ENCODE data around the gene TLK1. TPM values are rescaled to one million over a fixed set of nuclear protein-coding genes. Genes with fewer than 3 reads are reported as not detected.
A peak's percentile ranks its signal among the peaks of the same experiment; 100 is the strongest.

The TLK1 gene
- total and polyA plus RNA-seq, 2 donors (not counting 1 experiment from before 2014, with no cell fraction given) = 23.5 to 29.9 TPM

- peak overlapping the region; percentile 68 for H3K4me2 ChIP-seq (ENCODE audit: extremely low read depth, insufficient read depth, low read length)
- no peaks in the 10 kb centered on the region for H3K27me3 ChIP-seq (ENCODE audit: control insufficient read depth, insufficient read depth, low read length)
- H3K4me3 ChIP-seq (replicated peaks in 1 of 4; ENCODE audit: control extremely low read depth in 1 of 4, insufficient read depth in 1 of 4, low read depth in 3 of 4, low read length in 4 of 4) = peak overlapping the region in 1 of 4 experiments; percentile 14
- H3K79me2 ChIP-seq (ENCODE audit: control insufficient read depth, insufficient read depth, low read length) = peaks cover 8% of the 10 kb centered on the region
- TF ChIP-seq EZH2 (IDR thresholded peaks at IDR 0.05; ENCODE audit: low read length, missing control alignments) (no peak), CTCF (conservative IDR thresholded peaks at IDR 0.05 in 1 of 2, IDR thresholded peaks at IDR 0.05 in 1 of 2; ENCODE audit: low read depth in 1 of 2, low read length in 2 of 2) (peak; percentile 71 to 82)
- H3K9ac ChIP-seq (ENCODE audit: insufficient read depth, low read length) = no peak overlapping the region
- H3K27ac ChIP-seq (ENCODE audit: insufficient read depth, low read length) = no peak overlapping the region
- H2AFZ ChIP-seq (ENCODE audit: low read length) = peak overlapping the region; percentile 51
- no peaks in the 10 kb centered on the region for H3K9me3 ChIP-seq (ENCODE audit: control insufficient read depth, insufficient read depth, low read depth, low read length)
- no peaks in the 10 kb centered on the region for H4K20me1 ChIP-seq (ENCODE audit: control insufficient read depth, extremely low read depth, insufficient read depth, low read length)
- peak; percentile 50 to 73 for DNase-seq (ENCODE audit: low read depth in 2 of 2)
- H3K4me1 ChIP-seq (ENCODE audit: control insufficient read depth, extremely low read depth, insufficient read depth, low read length) = no peaks in the 10 kb centered on the region
- H3K36me3 ChIP-seq (ENCODE audit: control insufficient read depth, insufficient read depth, low read length) = no peaks in the 10 kb centered on the region
These were observed 74.1 kb downstream of the TLK1 start for GRCh38 chr2:171086352-171087290.

DNA sequence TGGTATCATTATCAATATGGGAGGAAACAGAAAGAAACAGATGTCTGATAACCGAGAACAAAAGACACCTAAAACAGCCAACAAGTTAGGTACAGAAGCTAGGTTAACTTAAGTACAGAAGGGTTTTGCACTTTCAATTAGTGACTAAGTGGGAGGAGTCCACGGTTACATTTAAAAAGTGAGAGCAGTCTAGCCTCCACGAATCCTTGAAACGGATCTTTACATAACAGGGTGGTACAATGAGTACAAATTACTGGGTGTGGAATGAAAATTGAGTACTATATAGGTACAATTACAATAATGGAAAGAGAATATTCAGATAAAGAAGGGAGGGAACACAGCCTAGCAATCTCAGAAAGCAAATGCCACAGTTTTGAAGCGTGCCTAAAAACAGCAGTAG is 76.6 kb downstream of the TLK1 start:
- Histone ChIP-seq H3K36me3 (ENCODE audit: control insufficient read depth, insufficient read depth, low read length) (no peaks in the 10 kb centered on the region), H2AFZ (ENCODE audit: low read length) (no peak overlapping the region), H4K20me1 (ENCODE audit: control insufficient read depth, extremely low read depth, insufficient read depth, low read length) (no peaks in the 10 kb centered on the region), H3K27ac (ENCODE audit: insufficient read depth, low read length) (no peak overlapping the region), H3K4me3 (replicated peaks in 1 of 4; ENCODE audit: control extremely low read depth in 1 of 4, insufficient read depth in 1 of 4, low read depth in 3 of 4, low read length in 4 of 4) (no peak overlapping the region), H3K27me3 (ENCODE audit: control insufficient read depth, insufficient read depth, low read length) (no peaks in the 10 kb centered on the region), H3K9ac (ENCODE audit: insufficient read depth, low read length) (no peak overlapping the region), H3K9me3 (ENCODE audit: control insufficient read depth, insufficient read depth, low read depth, low read length) (no peaks in the 10 kb centered on the region), H3K4me1 (ENCODE audit: control insufficient read depth, extremely low read depth, insufficient read depth, low read length) (no peaks in the 10 kb centered on the region), H3K4me2 (ENCODE audit: extremely low read depth, insufficient read depth, low read length) (no peak overlapping the region), H3K79me2 (ENCODE audit: control insufficient read depth, insufficient read depth, low read length) (peaks cover 8% of the 10 kb centered on the region)
- TF ChIP-seq EZH2 (IDR thresholded peaks at IDR 0.05; ENCODE audit: low read length, missing control alignments) (no peak), CTCF (conservative IDR thresholded peaks at IDR 0.05 in 1 of 2, IDR thresholded peaks at IDR 0.05 in 1 of 2; ENCODE audit: low read depth in 1 of 2, low read length in 2 of 2) (no peak)
- DNase-seq (ENCODE audit: low read depth in 2 of 2) = no peak

DNA sequence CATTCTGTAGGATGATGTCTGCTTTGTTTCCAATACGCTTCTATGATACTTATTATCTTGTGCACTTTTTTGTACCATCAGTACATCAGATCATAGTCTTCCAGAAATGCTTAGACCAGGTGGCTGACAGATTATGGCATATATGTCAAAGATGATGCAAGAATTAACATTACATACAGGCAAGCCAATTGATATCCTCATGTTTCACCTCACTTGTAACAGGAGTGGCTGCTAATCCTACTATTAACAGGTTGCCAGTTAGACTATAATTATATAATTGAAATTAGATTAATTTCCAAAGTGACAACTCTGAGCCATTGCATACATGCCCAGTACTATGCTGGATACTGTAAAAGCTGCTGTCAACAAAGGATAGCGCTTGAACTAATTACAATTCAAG is 77.2 kb downstream of the TLK1 start:
- Histone ChIP-seq H3K4me2 (ENCODE audit: extremely low read depth, insufficient read depth, low read length) (no peak overlapping the region), H3K79me2 (ENCODE audit: control insufficient read depth, insufficient read depth, low read length) (peaks cover 8% of the 10 kb centered on the region)
- no peak for DNase-seq (ENCODE audit: low read depth in 2 of 2)

More for the DNA sequence above, 77.2 kb downstream of the TLK1 start:
- Histone ChIP-seq H3K36me3 (ENCODE audit: control insufficient read depth, insufficient read depth, low read length) (no peaks in the 10 kb centered on the region), H3K4me1 (ENCODE audit: control insufficient read depth, extremely low read depth, insufficient read depth, low read length) (no peaks in the 10 kb centered on the region), H4K20me1 (ENCODE audit: control insufficient read depth, extremely low read depth, insufficient read depth, low read length) (no peaks in the 10 kb centered on the region), H3K27ac (ENCODE audit: insufficient read depth, low read length) (no peak overlapping the region), H3K9ac (ENCODE audit: insufficient read depth, low read length) (no peak overlapping the region), H3K27me3 (ENCODE audit: control insufficient read depth, insufficient read depth, low read length) (no peaks in the 10 kb centered on the region), H3K4me3 (replicated peaks in 1 of 4; ENCODE audit: control extremely low read depth in 1 of 4, insufficient read depth in 1 of 4, low read depth in 3 of 4, low read length in 4 of 4) (no peak overlapping the region), H3K9me3 (ENCODE audit: control insufficient read depth, insufficient read depth, low read depth, low read length) (no peaks in the 10 kb centered on the region), H2AFZ (ENCODE audit: low read length) (no peak overlapping the region)
- TF ChIP-seq EZH2 (IDR thresholded peaks at IDR 0.05; ENCODE audit: low read length, missing control alignments) (no peak), CTCF (conservative IDR thresholded peaks at IDR 0.05 in 1 of 2, IDR thresholded peaks at IDR 0.05 in 1 of 2; ENCODE audit: low read depth in 1 of 2, low read length in 2 of 2) (no peak)

Data from fibroblast of lung (primary cell).